Fibroblast of mammary gland (primary cell): ENCODE data around the gene TRAF1.
"Not testable (repeated sequence)": the region's sequence is repeated elsewhere in the genome, so short reads cannot be mapped to it uniquely, and the experiment has no call there.

ENCODE experiments used
- DNase-seq: peaks from one replicate; pipeline ENCODE4 v3.0.0-alpha.2; 2010; ENCODE audit warnings: low read depth
- H3K4me3 ChIP-seq: 2 replicates; pipeline ENCODE4 v1.5.1; 2011; ENCODE audit warnings: low read depth, mild to moderate bottlenecking, low read length, moderate library complexity; ENCODE audit not compliant: control insufficient read depth
- CTCF ChIP-seq: conservative IDR thresholded peaks from 2 replicates; pipeline ENCODE4 v1.5.1; 2011; ENCODE audit warnings: low read depth, low read length, inconsistent platforms; ENCODE audit not compliant: control insufficient read depth, insufficient read depth

TRAF1 gene

DNA sequence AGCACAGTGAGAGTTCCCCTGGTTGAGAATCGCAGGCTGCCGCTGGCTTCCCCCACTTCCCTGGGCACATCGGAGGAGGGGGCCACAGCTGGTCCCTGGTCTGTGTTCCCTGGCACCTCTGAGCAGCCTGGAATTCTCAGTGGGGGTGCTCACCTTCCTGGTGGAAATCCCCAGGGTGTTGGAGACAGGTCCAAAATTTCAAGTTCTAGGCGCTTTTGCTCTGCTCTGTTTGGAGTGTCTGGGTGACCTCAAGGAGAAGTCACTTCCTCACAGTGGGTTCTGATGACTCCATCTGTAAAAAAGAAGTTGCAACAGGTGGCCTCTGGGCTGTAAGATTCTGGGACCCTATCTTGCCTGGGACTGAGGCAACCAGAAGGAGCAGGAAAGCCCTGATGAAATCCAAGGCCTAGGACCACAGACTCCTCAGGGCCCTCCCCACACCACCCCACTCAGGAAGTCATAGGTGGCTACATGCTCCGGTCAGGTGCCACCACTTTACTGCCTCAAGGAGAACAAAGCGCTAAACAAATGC lies at the start of gene TRAF1:
TSS of gene TRAF1 (minus strand) at position 400 of the 532 bp plus-strand sequence. CDS start 721 bp downstream, outside the sequence.
- DNase-seq, result no peak
- no peak within 1 kb of the TSS for H3K4me3 ChIP-seq
- TF ChIP-seq CTCF, result no peak

GRCh38 chr9:120974921-120975320 lies 48.3 kb upstream of the TRAF1 start:
- TF ChIP-seq CTCF, result no peak
- no peak overlapping the region for H3K4me3 ChIP-seq
- DNase-seq, result no peak

DNA sequence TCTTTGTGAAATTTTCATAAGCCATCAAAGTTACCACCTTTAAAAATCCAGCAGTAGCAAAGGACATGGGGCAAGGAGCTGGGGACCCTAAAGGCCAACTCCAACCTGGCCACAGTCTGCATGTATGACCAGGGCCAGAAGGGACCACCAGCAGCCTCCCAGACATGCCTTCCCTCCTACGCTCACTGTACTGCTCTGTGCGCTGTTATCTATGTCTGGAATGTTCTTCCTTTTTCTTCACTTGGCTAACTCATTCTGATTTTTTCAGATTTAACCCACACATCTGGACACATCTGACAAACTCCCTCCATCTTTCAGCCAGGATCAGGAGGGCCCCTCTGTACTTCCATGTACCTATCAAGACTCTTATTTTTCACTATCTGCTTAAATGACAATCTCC lies 47.6 kb upstream of the TRAF1 start:
- TF ChIP-seq CTCF, result no peak
- DNase-seq, result no peak
- H3K4me3 ChIP-seq, result no peak overlapping the region

DNA sequence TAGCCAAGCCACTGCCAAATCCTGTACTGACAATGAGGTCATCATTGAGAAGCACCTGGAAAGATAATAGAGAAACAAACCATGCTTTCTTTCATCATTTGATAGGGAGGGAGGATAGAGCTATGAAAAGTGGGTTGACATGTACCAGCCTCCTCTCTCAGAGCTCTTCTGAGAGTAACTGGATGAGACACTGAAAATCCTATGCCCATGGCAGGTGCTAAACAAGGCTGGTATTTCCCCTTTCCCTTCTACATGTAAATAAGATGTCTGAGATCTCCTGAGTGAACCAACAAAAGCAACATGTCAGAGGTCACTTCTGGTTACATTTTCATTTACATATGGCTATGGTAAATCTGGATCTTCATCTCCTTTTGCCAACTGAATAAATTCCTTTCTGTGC lies 45.3 kb upstream of the TRAF1 start:
- no peak for TF ChIP-seq CTCF
- H3K4me3 ChIP-seq, result no peak overlapping the region
- no peak for DNase-seq

GRCh38 chr9:120971471-120971870 lies 44.9 kb upstream of the TRAF1 start:
- not testable (repeated sequence) for H3K4me3 ChIP-seq, DNase-seq

- no peak for TF ChIP-seq CTCF
- DNase-seq, result peak; percentile 24
These were observed 43.6 kb upstream of the TRAF1 start for GRCh38 chr9:120970244-120970643.

GRCh38 chr9:120966013-120966369 lies 39.4 kb upstream of the TRAF1 start:
- DNase-seq, result no peak
- TF ChIP-seq CTCF, result no peak
- no peak overlapping the region for H3K4me3 ChIP-seq

More at GRCh38 chr9:120970244-120970643, 43.6 kb upstream of the TRAF1 start:
- no peak overlapping the region for H3K4me3 ChIP-seq
